ENCODE measurements around the gene EID2.

EID2 gene, protein sequence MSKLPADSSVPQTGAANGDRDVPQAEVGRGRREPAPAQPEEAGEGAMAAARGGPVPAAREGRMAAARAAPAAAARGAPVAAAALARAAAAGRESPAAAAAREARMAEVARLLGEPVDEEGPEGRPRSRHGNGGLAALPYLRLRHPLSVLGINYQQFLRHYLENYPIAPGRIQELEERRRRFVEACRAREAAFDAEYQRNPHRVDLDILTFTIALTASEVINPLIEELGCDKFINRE

DNA sequence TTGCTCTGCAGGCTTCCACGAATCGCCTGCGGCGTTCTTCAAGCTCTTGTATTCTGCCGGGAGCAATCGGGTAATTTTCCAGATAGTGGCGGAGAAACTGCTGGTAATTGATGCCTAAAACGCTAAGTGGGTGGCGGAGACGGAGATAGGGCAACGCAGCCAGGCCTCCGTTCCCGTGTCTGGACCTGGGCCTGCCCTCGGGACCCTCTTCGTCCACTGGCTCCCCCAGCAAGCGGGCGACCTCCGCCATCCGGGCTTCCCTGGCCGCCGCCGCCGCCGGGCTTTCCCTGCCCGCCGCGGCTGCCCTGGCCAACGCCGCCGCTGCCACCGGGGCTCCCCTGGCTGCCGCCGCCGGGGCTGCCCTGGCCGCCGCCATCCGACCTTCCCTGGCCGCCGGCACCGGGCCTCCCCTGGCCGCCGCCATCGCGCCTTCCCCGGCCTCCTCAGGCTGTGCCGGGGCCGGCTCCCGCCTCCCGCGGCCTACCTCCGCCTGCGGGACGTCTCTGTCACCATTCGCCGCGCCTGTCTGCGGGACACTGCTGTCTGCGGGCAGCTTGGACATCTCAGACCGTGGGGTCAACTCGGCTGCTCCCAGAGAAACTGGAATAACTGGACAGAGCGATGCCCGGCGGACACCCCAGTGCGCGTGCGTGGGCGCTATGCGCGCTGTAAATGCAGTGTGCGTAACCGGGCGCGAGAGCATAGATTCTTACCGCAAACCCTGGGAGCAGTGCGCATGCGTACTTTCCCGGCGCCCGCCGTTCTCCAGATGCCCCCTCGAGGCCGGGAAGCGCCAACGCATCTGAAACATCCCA is at the start of gene EID2:
Gene EID2, minus strand, starts transcription at position 644 of the 815 bp plus-strand sequence. Its CDS starts 82 bp downstream, at position 562.
- peak; percentile 95 for DNase-seq

DNA sequence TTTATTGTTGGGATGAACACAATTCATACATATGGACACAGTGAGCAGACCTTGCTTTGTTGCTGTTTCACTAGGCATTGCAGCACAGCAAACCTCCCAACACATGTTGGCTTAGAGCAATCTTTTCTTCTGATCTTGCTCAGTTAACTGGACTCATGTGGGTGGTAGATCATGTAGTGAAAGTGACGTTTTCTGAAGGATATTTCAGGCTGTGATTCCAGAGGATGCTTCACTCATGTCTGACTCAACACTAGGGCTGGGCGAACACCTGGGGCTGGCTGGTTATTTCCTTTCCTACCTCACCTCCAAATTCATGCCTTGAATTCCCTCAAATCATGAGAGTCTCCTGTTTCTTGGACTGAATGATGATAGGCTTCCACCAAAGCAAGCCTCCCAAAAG is 48.1 kb upstream of the EID2 start:
- no peak for DNase-seq

DNA sequence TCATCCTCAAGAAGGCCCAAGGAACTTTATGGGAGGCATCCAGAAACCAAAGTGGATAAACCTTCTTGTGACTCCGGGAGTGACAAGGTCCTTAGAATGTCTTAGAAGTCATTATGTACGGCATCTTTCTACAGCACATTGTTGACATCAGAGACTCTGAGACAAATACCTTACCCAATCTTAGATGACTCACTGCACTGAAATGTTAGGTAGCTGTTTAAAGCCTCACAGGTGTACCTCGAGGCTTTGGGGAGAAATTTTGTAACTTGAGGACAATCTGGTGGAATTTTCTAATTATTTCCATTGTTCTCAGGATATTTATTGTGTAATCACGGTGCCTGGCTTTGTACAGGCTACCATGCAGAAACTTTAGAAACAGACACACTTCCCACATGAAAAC is 47.5 kb upstream of the EID2 start:
- DNase-seq: no peak

DNA sequence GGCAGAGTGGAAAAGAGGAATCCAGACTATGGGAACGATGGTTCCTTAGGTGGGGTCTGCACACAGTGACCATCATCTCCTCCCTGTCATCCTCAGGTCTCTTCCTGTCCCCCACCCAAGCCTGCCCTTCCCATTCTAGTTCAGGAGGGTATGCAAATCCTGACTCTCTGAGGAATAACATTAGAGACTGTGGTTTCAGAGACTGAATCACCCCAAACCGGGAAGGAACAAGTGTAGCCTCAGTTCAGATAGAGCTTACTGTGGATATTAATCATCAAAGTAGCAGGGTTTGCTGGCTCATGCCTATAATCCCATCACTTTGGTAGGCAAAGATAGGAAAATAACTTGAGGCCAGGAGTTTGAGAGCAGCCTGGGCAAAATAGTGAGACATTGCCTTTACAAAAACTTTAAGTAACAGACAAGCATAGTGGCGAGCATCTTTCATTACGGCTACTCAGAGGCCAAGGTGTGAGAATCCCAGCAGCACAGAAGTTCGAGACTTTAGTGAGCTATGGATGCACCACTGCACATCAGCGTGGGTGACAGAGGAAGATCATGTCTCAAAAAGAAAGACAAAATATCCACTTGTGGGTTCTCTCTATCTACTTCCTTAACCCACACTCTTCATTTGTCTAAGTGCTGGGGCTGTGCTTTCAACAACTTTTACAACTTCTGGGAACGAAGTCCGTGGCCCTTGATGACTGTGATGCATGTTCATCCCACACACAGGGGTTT is 43.1 kb upstream of the EID2 start:
- no peak for DNase-seq

DNA sequence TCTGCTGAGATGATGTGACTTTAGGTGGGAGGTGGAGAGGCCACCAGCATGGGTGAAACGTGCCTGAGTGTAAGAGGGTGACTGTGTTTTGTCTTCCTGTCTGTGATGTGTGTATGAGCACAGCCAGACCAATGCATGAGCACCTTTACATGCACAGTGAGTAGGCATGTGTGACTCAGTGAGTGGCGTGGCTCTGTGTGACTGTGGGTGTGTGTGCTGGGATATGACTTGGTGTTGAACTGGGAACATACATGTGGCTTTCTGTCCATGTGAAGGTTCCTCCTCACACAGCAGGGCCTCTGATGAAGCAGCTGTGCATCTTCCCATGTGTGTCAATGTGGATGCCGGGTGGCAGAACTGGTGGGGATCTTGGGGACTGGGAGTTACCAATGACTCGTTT is 42.5 kb upstream of the EID2 start:
- DNase-seq: no peak

DNA sequence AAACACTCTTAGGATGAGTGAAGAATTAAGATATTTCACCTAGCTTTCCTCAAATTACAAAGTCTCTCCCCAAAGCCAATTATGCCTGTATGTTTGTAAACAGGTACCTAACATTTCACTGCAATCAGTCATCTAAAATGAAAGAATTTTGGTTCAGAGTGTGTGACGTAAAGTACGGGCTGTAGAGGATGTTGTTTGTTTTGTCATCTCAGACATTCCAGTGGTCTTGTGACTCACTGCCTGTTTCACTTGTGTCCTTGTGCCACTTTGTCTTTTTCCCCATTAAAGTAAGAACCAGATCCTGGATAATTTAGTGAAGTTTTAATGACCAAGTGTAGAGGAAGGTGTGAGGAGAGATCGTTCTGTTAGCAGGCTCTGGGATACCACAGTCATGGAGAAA is 28.6 kb upstream of the EID2 start:
- DNase-seq: no peak

DNA sequence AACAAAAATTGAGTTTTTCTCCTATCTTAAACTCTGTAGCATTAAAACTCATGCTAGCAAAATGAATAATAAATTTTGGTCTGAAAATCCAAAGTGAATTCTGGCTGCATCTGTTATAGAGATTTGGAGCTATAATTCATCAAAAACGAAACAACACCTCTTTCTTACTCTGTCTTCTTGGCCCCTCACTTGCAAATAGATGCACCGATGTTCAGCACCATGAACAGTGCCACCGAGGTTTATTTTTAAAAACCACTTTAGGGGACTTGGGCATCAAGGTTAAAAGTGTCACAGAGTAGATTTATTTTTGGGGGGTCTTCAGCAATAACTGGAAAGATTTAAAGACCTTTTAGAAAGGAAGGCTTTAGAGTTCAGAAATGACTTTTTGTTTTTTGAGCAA is 26.1 kb upstream of the EID2 start:
- DNase-seq: no peak

DNA sequence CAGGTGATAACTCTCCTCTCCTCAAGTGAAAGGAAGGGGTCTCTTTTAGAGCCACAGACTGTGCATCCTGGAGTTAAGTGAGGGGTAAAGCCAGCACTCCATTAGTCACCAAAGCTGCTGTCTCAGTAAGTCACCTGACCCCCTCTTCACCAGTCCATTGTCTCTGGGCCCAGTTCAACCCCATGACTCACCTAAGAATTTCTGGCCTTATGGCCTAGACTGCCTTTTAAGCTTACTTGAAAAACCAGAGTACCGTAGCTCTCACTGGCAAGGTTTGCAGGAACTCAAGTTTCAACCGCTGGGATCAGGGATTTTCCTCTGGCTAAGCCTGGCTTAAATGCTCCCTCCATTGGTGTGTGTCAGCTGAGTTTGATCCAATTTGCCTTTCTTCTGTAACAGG is 23.4 kb upstream of the EID2 start:
- no peak for DNase-seq

DNA sequence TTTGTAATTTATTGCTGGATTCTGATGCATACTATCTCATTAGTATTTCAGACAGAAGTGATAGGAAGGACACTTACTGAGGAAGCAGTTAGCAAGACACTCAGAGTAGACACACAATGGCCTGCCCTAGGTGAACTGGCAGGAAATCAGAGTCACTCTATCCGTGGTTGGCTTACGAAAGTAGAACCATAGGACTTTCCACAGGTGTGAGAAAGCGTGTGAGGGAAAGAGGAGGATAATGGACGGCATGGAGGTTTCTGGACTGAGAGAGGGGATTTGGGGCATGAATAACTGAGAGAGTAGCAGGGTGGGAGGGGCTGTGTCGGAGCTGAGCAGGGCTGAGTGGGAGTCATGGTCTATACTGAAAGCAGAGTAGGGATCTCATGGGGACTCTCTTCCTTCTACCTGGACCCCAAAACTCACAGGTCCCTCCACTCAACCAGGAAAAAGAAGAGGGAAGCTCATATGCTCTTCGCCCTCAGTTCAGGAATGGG is 18.7 kb upstream of the EID2 start:
- no peak for DNase-seq

DNA sequence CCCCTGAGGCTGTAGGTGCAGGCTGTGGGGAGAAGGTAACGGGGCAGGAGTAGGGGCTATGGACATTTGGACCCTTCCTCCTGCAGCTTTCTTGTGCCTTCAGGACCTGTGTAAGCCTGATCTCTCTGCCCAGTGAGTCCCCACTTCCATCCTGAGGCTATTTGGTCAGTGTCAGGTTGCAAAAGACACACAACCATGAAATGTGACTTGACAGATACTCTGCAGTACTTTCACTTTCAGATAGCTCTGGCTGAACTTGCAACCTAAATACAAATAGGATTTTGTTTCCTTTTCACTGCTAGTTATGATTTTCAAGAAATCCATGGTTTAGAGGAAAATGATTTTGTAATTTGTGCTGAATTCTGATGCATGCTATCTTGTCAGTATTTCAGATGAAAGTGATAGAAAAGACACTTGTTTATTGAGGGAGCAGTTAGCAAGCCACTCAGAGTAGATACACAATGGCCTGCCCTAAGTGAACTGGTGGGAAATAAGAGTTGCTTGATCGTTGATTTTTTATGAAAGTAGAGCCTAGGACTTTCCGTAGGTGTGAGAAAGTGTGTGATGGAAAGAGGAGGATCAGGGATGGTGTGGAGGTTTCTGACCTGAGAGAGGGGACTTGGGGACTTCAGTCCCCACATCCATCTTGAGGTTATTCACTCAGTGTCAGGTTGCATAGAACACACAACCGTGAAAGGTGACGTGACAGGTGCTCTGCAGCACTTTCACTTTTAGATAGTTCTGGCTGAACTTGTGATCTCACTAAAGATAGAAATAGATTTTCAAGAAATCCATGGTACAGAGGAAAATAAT is 18.1 kb upstream of the EID2 start:
- no peak for DNase-seq

DNA sequence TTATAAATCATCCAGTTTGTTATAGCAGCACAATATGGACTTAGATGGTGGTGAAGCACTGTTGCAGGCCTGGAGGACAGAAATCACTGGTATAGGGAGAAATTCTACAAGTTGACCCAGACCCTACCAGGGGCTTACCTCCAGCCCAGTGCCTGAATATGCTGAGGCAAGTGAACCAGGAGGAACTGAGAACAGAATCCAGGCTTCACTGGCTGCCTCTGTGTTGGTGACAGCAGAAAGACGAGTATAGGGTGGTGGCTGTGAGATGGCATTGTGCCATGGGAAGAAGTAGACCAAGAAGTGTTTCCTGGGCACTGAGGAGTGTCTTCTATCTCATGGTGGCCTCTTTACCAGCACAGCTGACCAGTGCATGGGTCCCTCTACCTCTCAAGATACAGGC is 15.9 kb upstream of the EID2 start:
- no peak for DNase-seq

DNA sequence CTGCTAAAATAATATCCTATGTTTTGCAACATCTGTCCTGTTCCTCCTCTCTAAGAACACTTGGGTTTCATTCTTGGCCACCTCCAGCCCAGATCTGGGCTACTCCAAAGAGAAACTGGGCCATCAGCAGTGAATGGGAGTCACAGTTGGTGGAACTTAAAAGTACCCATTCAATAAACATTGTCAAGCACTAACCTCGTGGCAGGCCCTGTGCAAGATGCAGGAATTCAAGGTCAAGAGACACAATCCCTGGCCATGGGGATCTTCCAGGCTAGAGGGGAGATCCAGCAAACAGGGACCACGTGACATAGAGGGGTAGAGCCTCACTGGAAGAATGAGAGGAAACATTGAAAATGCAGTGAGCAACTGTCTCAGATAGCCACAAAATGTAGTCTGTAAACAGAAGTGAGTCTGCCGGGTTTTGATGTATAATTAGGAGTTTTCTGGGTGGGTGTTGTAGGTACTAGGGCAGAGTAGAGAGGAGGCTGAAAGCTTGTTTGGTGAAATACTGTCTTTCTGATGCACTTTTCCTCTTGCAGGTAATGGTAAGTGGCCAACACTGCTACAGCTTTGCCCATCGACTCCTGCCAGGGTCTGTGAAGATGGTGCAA is 14.8 kb upstream of the EID2 start:
- no peak for DNase-seq

DNA sequence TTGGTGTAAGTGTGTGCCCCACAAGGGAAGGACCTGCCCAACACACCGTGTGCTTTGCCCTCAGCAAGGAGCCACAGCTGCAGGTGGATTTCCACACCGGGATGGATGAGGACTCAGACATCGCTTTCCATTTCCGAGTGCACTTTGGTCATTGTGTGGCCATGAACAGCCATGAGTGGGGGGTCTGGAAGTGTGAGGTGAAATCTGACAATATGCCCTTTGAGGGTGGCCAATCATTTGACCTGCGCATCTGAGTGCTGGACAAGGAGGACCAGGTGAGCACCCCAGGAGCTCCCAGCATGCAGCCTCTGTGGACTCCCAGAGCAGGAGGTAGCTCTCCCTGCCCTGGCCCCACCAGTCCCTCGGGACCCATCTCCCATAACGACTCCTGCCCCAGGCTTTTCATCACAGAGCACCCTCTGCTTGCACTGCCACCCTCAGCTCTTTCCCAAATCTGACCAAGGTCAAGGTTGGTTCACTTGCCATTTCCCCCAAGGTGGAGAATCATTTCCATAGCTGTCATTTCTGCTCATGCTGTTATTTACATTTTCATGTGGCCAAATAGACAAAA is 13.2 kb upstream of the EID2 start:
- no peak for DNase-seq

DNA sequence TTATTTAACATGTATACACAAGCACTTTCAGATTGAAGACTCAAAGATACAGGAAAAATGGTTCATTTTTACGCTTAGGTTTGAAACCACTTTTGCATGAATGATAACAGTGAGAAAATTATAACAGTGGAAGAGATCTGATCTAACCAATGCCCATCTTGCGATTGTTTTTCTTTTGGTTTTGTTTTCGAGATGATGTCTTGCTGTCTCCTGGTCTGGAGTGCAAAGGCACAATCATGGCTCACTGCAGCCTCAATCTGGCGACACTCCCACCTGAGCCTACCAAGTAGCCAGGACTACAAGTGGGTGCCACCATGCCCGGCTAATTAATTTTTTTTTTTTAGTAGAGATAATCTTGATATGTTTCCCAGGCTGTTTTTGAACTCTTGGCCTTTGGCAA is 10.2 kb upstream of the EID2 start:
- DNase-seq: no peak

DNA sequence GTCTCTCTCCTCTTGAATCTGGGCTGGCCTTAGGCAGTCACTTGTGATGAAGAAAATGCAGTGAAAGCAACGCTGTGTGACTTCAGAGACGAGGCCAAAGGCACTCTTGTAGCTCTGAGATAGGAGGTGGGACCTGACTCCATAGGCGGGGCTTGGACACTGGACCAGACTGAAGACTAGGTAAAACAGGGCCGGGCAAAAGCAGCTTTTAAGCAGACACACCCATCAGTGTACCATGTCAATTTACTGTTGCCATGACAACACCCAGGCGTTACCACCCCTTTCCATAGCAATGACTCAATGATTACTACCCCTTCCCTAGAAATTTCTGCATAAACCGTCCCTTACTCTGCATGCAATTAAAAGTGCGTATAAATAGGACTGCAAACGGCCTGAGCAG is 6.6 kb upstream of the EID2 start:
- DNase-seq: no peak

DNA sequence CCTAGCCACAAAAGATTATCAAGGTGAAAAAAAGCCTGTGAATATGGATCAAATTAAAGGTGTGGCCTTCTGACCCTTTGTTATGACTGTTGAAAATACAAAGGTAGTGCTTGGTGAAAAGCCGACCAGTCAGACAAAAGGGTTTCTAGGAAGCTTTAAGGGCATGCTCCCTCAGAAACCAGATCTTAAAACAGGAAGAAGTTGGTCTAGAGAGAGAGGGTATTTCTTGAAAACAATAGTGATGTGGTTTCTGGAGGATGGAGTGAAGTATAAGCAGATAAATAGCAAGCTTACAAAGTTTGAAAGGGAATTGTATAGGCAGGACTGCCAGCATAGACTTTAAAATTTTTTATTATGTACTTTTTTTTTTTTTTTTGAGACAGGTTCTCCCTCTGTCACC is 5.0 kb upstream of the EID2 start:
- DNase-seq: peak; percentile 2 to 5

DNA sequence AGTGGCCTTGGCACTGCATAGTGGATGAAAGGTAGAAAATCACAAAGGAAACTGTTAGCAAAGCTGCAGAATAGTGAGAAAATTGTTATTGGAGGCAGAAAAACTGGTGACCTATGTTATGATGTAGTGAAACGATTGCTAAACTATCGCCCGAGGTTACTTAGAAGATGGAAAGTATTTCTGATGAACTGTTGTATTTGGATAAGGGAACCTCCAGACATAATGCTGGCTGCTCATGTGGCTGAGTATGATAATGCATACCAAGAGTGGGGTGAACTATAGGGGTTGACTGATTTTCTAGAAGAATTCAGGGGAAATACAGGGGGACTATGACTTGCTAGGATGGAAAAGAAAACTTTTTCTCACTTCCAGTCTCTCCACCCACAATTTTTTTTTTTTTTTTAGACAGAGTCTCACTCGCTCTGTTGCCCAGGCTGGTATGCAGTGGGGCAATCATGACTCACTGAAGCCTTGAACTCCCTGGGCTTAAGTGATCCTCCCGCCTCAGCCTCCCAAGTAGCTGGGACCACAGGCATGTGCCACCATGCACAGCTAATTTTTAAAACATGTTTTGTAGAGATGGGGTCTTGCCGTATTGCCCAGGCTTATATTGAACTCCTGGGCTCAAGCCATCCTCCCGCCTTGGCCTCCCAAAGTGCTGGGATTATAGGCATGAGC is 4.4 kb upstream of the EID2 start:
- no peak for DNase-seq

DNA sequence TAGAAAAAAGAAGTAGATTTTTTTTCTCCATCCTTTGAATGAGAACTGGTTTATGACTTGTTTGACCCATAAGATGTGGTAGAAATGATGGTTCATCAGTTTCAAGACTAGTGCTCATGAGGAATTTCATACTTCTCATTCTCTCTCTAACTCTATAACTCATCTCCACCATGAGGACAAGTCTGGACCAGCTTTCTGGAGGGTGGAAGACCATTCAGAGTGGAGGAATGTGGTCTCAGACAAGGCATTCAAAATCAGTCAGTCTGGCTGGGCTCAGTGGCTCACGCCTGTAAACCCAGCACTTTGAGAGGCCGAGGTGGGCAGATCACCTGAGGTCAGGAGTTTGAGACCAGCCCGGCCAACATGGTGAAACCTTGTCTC is 3.5 kb upstream of the EID2 start:
- DNase-seq: no peak

DNA sequence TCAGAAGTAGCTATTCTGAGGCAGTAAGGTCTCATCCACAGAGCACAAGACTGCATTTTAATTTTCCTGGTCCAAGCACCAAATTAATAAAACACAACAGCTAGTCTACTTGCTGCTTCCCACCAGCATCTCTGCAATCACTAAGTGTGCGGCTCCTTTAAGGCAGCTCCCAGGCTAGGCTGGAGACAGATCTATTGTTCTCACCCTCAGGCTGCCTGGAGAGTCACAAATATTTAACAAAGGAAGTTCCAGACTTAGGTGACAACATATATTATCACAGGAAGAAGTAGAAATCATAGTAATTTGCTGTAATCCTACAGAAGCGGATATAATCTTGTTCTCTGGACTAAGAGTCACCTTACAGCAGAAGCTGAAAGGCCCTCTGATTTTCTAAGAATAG is 2.2 kb upstream of the EID2 start:
- DNase-seq: no peak

DNA sequence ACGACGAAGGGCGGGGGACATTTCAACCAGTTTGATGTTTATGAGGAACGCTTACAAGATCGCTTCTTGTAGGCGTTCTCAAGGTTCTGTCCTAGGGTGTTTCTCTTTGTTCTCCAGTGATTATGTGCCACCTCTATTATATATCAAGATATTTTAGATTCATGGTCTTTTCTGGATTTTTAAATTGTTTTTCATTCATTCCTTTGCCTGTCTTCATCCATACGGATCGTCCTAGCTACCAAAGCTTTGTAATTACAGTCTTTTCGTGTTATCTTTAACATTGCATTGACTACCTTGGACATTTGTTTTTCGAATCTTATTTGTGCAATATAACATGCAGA is 342 bp upstream of the EID2 start:
- DNase-seq: no peak

DNA sequence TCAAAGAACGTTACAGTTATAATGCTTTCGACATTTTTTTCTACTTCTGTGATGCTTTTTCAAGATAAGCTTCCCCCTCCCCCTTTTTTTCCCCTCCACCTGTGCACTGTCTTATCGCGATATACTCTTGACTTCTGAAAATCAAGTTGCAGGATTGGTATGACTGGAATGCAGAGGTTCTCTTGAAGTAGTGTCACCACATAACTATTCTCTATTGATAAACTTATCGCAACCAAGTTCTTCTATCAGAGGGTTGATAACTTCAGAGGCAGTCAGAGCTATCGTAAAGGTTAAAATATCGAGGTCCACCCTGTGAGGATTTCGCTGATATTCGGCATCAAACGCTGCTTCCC is 820 bp downstream of the EID2 start:
- peak in 1 of 2 experiments; percentile 45 for DNase-seq

DNA sequence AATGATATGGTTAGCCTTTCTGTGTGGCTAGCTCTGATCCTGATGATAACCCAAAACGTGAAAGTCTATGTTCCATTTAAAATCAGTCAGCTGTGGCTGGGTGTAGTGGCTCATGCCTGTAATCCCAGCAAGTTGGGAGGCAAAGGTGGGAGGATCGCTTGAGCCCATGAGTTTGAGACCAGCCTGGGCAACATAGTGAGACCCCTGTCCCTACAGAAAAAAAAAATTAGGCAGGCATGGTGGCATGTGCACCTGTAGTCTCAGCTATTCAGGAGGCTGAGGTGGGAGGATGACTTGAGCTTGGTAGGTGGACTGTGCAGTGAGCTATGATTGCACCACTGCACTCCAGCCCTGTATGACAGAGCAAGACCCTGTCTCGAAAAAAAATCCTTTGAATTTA is 6.2 kb downstream of the EID2 start:
- DNase-seq: no peak
